ENCODE measurements around the gene CCDC40. TPM values are rescaled to one million over a fixed set of nuclear protein-coding genes. Genes with fewer than 3 reads are reported as not detected.

Gene CCDC40
- total and polyA plus RNA-seq, 9 of the 15 experiments (the other 6 are each of a cell fraction or from before 2014, with no cell fraction given): 0.07 to 0.33 TPM; not detected in 7

DNA sequence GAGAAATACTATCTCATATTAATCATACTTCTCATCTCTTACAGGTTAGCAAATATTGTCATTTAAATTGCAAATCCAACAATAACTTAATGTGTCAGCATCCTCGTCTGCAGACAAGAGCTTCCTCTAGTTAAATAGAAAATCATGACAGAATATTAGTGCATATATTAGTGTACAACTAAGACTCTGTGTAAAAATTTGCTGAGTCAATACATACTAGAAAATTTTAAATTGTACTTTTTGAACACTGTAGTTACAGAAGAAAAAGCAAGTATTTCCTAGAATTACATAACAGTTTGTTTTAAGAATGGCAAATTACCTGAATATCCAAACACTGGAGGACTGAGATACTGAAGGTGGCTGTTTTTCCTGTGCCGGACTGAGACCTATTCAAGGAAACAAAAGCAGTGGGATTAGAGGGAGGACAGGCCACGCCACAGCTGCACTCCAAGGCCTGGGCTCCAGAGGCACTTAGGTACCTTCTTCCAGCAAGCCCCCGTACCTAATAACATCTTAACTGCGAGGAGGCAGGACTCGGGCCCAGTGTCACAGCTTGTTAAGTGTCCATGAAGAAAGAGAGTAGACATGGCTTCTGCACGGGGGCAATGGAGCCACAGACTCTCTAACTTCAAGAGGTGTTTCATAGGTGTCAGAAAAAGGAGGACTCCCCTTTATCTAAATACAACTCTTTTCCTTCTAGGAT is 105.2 kb downstream of the CCDC40 start:
- in situ Hi-C loops (cut with MboI) (no loop called here), intact Hi-C loops (cut with micrococcal nuclease) (no loop called here)
- Histone ChIP-seq H3K9ac (ENCODE audit: insufficient read depth in 1 of 2, low read depth in 2 of 2, low read length in 2 of 2) (no peak overlapping the region), H2AFZ (ENCODE audit: low read depth, low read length) (no peak overlapping the region), H3K27me3 (ENCODE audit: control insufficient read depth in 2 of 2, insufficient read depth in 2 of 2, low read length in 2 of 2) (no peaks in the 10 kb centered on the region), H3K36me3 (ENCODE audit: control insufficient read depth, insufficient read depth, low read length) (peaks cover 91% of the 10 kb centered on the region), H3K4me3 (no peak overlapping the region), H4K20me1 (replicated peaks; ENCODE audit: control insufficient read depth, insufficient read depth, low read length) (peaks cover 17% of the 10 kb centered on the region), H3K4me1 (replicated peaks in 1 of 2; ENCODE audit: control insufficient read depth in 2 of 2, insufficient read depth in 2 of 2, low read length in 2 of 2) (peaks cover 0 to 11% of the 10 kb centered on the region in 2 experiments; a peak in 3 of 5 replicates), H3K9me3 (replicated peaks; ENCODE audit: control insufficient read depth, insufficient read depth, low read depth, low read length) (no peaks in the 10 kb centered on the region; the same call in 1 of the 2 replicates), H3K9me1 (ENCODE audit: control insufficient read depth, insufficient read depth, low read length) (no peaks in the 10 kb centered on the region), H3K79me2 (ENCODE audit: control insufficient read depth, insufficient read depth, low read length) (peaks cover 41% of the 10 kb centered on the region), H3K4me2 (ENCODE audit: insufficient read depth, low read length) (no peak overlapping the region), H3K27ac (ENCODE audit: extremely low read depth, low read depth, low read length) (no peak overlapping the region)
- BruUV-seq (replicated peaks): no TSS peak
- TF ChIP-seq ZNF316 (IDR thresholded peaks at IDR 0.05) (peak; percentile 90), E2F3 (CRISPR knock-in tag; IDR thresholded peaks at IDR 0.05) (no peak), ZFP36 (IDR thresholded peaks at IDR 0.05; ENCODE audit: low read depth, low read length, partially characterized antibody) (no peak), MAFF (IDR thresholded peaks at IDR 0.05; ENCODE audit: low read length) (peak; percentile 58), THAP12 (CRISPR knock-in tag; IDR thresholded peaks at IDR 0.05) (no peak), ZNF224 (CRISPR knock-in tag; IDR thresholded peaks at IDR 0.05) (no peak), HDAC3 (IDR thresholded peaks at IDR 0.05; ENCODE audit: borderline replicate concordance, partially characterized antibody) (no peak), MXI1 (IDR thresholded peaks at IDR 0.05; ENCODE audit: low read depth, low read length) (no peak), PURB (CRISPR knock-in tag; IDR thresholded peaks at IDR 0.05; ENCODE audit: low read depth) (no peak), C11orf30 (IDR thresholded peaks at IDR 0.05; ENCODE audit: low read depth) (peak; percentile 70), ZFP30 (CRISPR knock-in tag; IDR thresholded peaks at IDR 0.05; ENCODE audit: borderline replicate concordance) (no peak), TOE1 (IDR thresholded peaks at IDR 0.05; ENCODE audit: borderline replicate concordance) (no peak), TOE1 (CRISPR knock-in tag; IDR thresholded peaks at IDR 0.05; ENCODE audit: borderline replicate concordance, low read depth) (no peak), BHLHE40 (IDR thresholded peaks at IDR 0.05; ENCODE audit: low read length) (no peak), MAFK (IDR thresholded peaks at IDR 0.05; ENCODE audit: low read length) (peak; percentile 62; the same call in 1 of the 2 replicates), GTF2F1 (IDR thresholded peaks at IDR 0.05; ENCODE audit: low read depth, low read length) (no peak), MAFG (tag; conservative IDR thresholded peaks at IDR 0.05) (peak; percentile 62)
- DNase-seq (ENCODE audit: extremely low read depth in 1 of 4, low spot score in 3 of 4): no peak
- no peak for ATAC-seq
- ChIA-PET CTCF (ENCODE audit: low intra/inter-chr PET ratio) (no interaction called here), POLR2A (interaction anchor here (0.5 to 5.6 kb wide), 9 partner anchors 9 to 1421 kb away, joined by 3 to 38 read pairs (median 4); partner anchors contain the start of gene GAA)
- WGBS (ENCODE audit: insufficient coverage, low coverage, missing lambda C conversion rate): 98% methylated on average over 7 of the region's 7 CpGs
- FAIRE-seq: no peak

All from K562 (cell line).